Gastroesophageal sphincter (tissue), 4 donors: ENCODE measurements around the gene OBSL1. TPM values are rescaled to one million over a fixed set of nuclear protein-coding genes. Genes with fewer than 3 reads are reported as not detected.

Experiments
- ATAC-seq: fragments of 150-250 bp; one replicate; pipeline ENCODE4 v1.9.1; 2016; ENCODE audit warnings: mild to moderate bottlenecking, moderate library complexity
- H3K27ac ChIP-seq, 4 donors: fragments of 200-600 bp; sonication (generic) in 3 of 4; 1 replicate in 3 of 4; 2 replicates in 1 of 4; pipeline ENCODE4 v1.5.1; 2016 to 2019
- H3K27me3 ChIP-seq: fragments of 200-600 bp; sonication (generic); one replicate; pipeline ENCODE4 v1.5.1; 2019
- H3K36me3 ChIP-seq, 2 donors: fragments of 200-600 bp; sonication (generic); one replicate each; pipeline ENCODE4 v1.5.1; 2019; ENCODE audit warnings: control low read depth in 1 of 2
- H3K4me1 ChIP-seq, 3 donors: fragments of 200-600 bp; sonication (generic); 1 replicate in 2 of 3; 2 replicates in 1 of 3; pipeline ENCODE4 v1.5.1; 2016 to 2019; ENCODE audit warnings: control low read depth in 2 of 3
- H3K4me3 ChIP-seq, 2 donors: fragments of 200-600 bp; sonication (generic); one replicate each; pipeline ENCODE4 v1.5.1; 2019; ENCODE audit warnings: mild to moderate bottlenecking in 1 of 2, moderate library complexity in 1 of 2
- H3K9me3 ChIP-seq, 3 donors: fragments of 200-600 bp; sonication (generic); one replicate each; pipeline ENCODE4 v1.5.1; 2017 to 2019; ENCODE audit warnings: control low read depth in 2 of 3
- CTCF ChIP-seq, 4 experiments: fragments of 200-600 bp in 2 of 4; fragments of 450-650 bp in 2 of 4; sonication (generic) in 1 of 4; IDR thresholded peaks; one replicate each; pipeline ENCODE4 v1.5.1; 2017 to 2019; ENCODE audit warnings: antibody characterized with exemption in 4 of 4, mild to moderate bottlenecking in 2 of 4, moderate library complexity in 2 of 4
- EP300 ChIP-seq: sonication (generic); formaldehyde crosslinking; IDR thresholded peaks from one replicate; pipeline ENCODE4 v1.6.1; 2017; ENCODE audit warnings: antibody characterized with exemption, mild to moderate bottlenecking
- POLR2A ChIP-seq, 2 donors: fragments of 450-650 bp; IDR thresholded peaks; one replicate each; pipeline ENCODE4 v1.6.1; 2017; ENCODE audit warnings: antibody characterized with exemption in 2 of 2, mild to moderate bottlenecking in 2 of 2, moderate library complexity in 1 of 2
- POLR2AphosphoS5 ChIP-seq: sonication (generic); formaldehyde crosslinking; IDR thresholded peaks from one replicate; pipeline ENCODE4 v1.6.1; 2017; ENCODE audit warnings: antibody characterized with exemption
- WGBS, 2 donors: methylation state at CpG; one replicate each; pipeline ENCODE4 v1.1.5; 2018; ENCODE audit warnings: low coverage in 1 of 2; 5-methylcytosine and 5-hydroxymethylcytosine counted together
- total RNA-seq, 4 donors: library from RNA; depleted of rRNA; stranded (reverse); fragments of >200 nt; gene quantifications; one replicate each; pipeline ENCODE4 v1.1.0, GENCODE V29; 2016

Gene OBSL1
- total RNA-seq, 4 donors from 2014 or later = 73.2 to 118 (median 81.6) TPM

GRCh38 chr2:219559156-219559915 lies 12.0 kb downstream of the OBSL1 start:
- no peak overlapping the region for H3K4me3 ChIP-seq
- 50 to 77% methylated on average over 4 to 10 of the region's 20 CpGs for WGBS, 2 donors
- peaks cover 0 to 19% (median 3%) of the 10 kb centered on the region in 3 donors for H3K4me1 ChIP-seq
- no peaks in the 10 kb centered on the region for H3K9me3 ChIP-seq
- no peak overlapping the region for H3K27ac ChIP-seq
- ATAC-seq = no peak
- H3K27me3 ChIP-seq = no peaks in the 10 kb centered on the region
- TF ChIP-seq POLR2AphosphoS5 (no peak), POLR2A (IDR thresholded peaks at IDR 0.05) (no peak), CTCF (IDR thresholded peaks at IDR 0.05) (no peak), EP300 (no peak)
- H3K36me3 ChIP-seq = peaks cover 0 to 80% of the 10 kb centered on the region in 2 donors

- TF ChIP-seq POLR2AphosphoS5 (no peak), EP300 (no peak), CTCF (IDR thresholded peaks at IDR 0.05) (no peak), POLR2A (IDR thresholded peaks at IDR 0.05) (no peak)
- Histone ChIP-seq H3K9me3 (no peaks in the 10 kb centered on the region), H3K4me1 (peaks cover 0 to 26% (median 6%) of the 10 kb centered on the region in 3 donors), H3K36me3 (peaks cover 0 to 68% of the 10 kb centered on the region in 2 donors), H3K4me3 (no peak overlapping the region), H3K27ac (no peak overlapping the region), H3K27me3 (peaks cover 8% of the 10 kb centered on the region)
- no peak for ATAC-seq
- 80% methylated on average over 1 of the region's 25 CpGs; no CpG with 5 or more reads in 1 of the 2 donors for WGBS, 2 donors
Observed at GRCh38 chr2:219557791-219558785, 13.3 kb downstream of the OBSL1 start.

- Histone ChIP-seq H3K27ac (no peak overlapping the region), H3K27me3 (peaks cover 8% of the 10 kb centered on the region), H3K4me3 (no peak overlapping the region), H3K36me3 (peaks cover 0 to 60% of the 10 kb centered on the region in 2 donors), H3K4me1 (peaks cover 0 to 31% (median 10%) of the 10 kb centered on the region in 3 donors), H3K9me3 (no peaks in the 10 kb centered on the region)
- no peak for ATAC-seq
- no CpG with 5 or more reads among the region's 21 CpGs for WGBS, 2 donors
- TF ChIP-seq POLR2A (IDR thresholded peaks at IDR 0.05) (no peak), POLR2AphosphoS5 (no peak)
Observed at GRCh38 chr2:219557320-219557719, 14.0 kb downstream of the OBSL1 start.

GRCh38 chr2:219556413-219556812 lies 14.9 kb downstream of the OBSL1 start:
- WGBS, 2 donors = 80% methylated on average over 1 to 5 of the region's 19 CpGs
- no peak for ATAC-seq
- no peak overlapping the region for H3K27ac ChIP-seq
- peaks cover 0 to 39% (median 15%) of the 10 kb centered on the region in 3 donors for H3K4me1 ChIP-seq
- no peak for TF ChIP-seq POLR2A (IDR thresholded peaks at IDR 0.05)
- TF ChIP-seq EP300 = no peak
- TF ChIP-seq CTCF (IDR thresholded peaks at IDR 0.05) = no peak
- no peak for TF ChIP-seq POLR2AphosphoS5
- no peaks in the 10 kb centered on the region for H3K9me3 ChIP-seq
- no peak overlapping the region for H3K4me3 ChIP-seq
- H3K36me3 ChIP-seq = peaks cover 0 to 51% of the 10 kb centered on the region in 2 donors
- peaks cover 8% of the 10 kb centered on the region for H3K27me3 ChIP-seq

GRCh38 chr2:219555956-219556355 lies 15.4 kb downstream of the OBSL1 start:
- WGBS, 2 donors = 89 to 93% methylated on average over 9 to 14 of the region's 20 CpGs

More at GRCh38 chr2:219555956-219556355, 15.4 kb downstream of the OBSL1 start:
- H3K4me3 ChIP-seq = no peak overlapping the region
- TF ChIP-seq CTCF (IDR thresholded peaks at IDR 0.05) = no peak
- TF ChIP-seq POLR2A (IDR thresholded peaks at IDR 0.05) = no peak
- TF ChIP-seq EP300 = no peak
- TF ChIP-seq POLR2AphosphoS5 = no peak
- H3K27ac ChIP-seq = no peak overlapping the region
- no peaks in the 10 kb centered on the region for H3K9me3 ChIP-seq
- ATAC-seq = no peak
- peaks cover 0 to 47% of the 10 kb centered on the region in 2 donors for H3K36me3 ChIP-seq
- peaks cover 0 to 44% (median 15%) of the 10 kb centered on the region in 3 donors for H3K4me1 ChIP-seq
- H3K27me3 ChIP-seq = peaks cover 8% of the 10 kb centered on the region
